Measurements from ENCODE around the gene HSPA9. TPM values are rescaled to one million over a fixed set of nuclear protein-coding genes. Genes with fewer than 3 reads are reported as not detected.
A peak's percentile ranks its signal among the peaks of the same experiment; 100 is the strongest.

Gene HSPA9
- total RNA-seq (2014; rRNA removed; shearing (Covaris generic)) = 368 and 385 TPM in 2 replicates

- Histone ChIP-seq H3K4me1 (peaks cover 3% of the 10 kb centered on the region; the same call in 1 of the 2 replicates), H3K9me3 (replicated peaks) (no peaks in the 10 kb centered on the region), H3K27me3 (no peaks in the 10 kb centered on the region), H3K4me3 (peak within 1 kb of the TSS; percentile 96), H3K36me3 (peaks cover 44% of the 10 kb centered on the region), H3K27ac (peak within 1 kb of the TSS; percentile 100)
- peak; percentile 99 to 100 for DNase-seq
Observed at GRCh38 chr5:138575194-138576015, at the start of gene HSPA9. Gene HSPA9, minus strand, starts transcription at chr5:138575401. Its CDS starts 83 bp downstream, at chr5:138575318.

- no peak for DNase-seq
- H3K9me3 ChIP-seq (replicated peaks) = no peaks in the 10 kb centered on the region
- H3K27ac ChIP-seq = no peak overlapping the region
- H3K36me3 ChIP-seq = no peaks in the 10 kb centered on the region
- H3K4me3 ChIP-seq = no peak overlapping the region
- no peaks in the 10 kb centered on the region for H3K4me1 ChIP-seq
- no peaks in the 10 kb centered on the region for H3K27me3 ChIP-seq
Observed at GRCh38 chr5:138623053-138623452, 47.9 kb upstream of the HSPA9 start.

- H3K27me3 ChIP-seq = no peaks in the 10 kb centered on the region
- H3K9me3 ChIP-seq (replicated peaks) = no peaks in the 10 kb centered on the region
- no peak overlapping the region for H3K27ac ChIP-seq
- H3K36me3 ChIP-seq = no peaks in the 10 kb centered on the region
- no peak overlapping the region for H3K4me3 ChIP-seq
- H3K4me1 ChIP-seq = no peaks in the 10 kb centered on the region
- no peak for DNase-seq
Observed at GRCh38 chr5:138622051-138622450, 46.9 kb upstream of the HSPA9 start.

GRCh38 chr5:138620663-138621224 is 45.5 kb upstream of the HSPA9 start:
- DNase-seq = no peak
- no peaks in the 10 kb centered on the region for H3K4me1 ChIP-seq
- no peak overlapping the region for H3K4me3 ChIP-seq
- no peaks in the 10 kb centered on the region for H3K27me3 ChIP-seq
- H3K27ac ChIP-seq = no peak overlapping the region
- H3K36me3 ChIP-seq = no peaks in the 10 kb centered on the region
- no peaks in the 10 kb centered on the region for H3K9me3 ChIP-seq (replicated peaks)

GRCh38 chr5:138616508-138616907 is 41.3 kb upstream of the HSPA9 start:
- H3K27me3 ChIP-seq = no peaks in the 10 kb centered on the region
- H3K4me1 ChIP-seq = no peaks in the 10 kb centered on the region
- no peaks in the 10 kb centered on the region for H3K36me3 ChIP-seq
- no peaks in the 10 kb centered on the region for H3K9me3 ChIP-seq (replicated peaks)
- no peak overlapping the region for H3K27ac ChIP-seq
- no peak overlapping the region for H3K4me3 ChIP-seq
- no peak for DNase-seq

- H3K4me1 ChIP-seq = no peaks in the 10 kb centered on the region; the same call in 1 of the 2 replicates
- no peaks in the 10 kb centered on the region for H3K9me3 ChIP-seq (replicated peaks)
- H3K27me3 ChIP-seq = no peaks in the 10 kb centered on the region
- no peak overlapping the region for H3K4me3 ChIP-seq
- H3K27ac ChIP-seq = no peak overlapping the region
- DNase-seq = no peak
- H3K36me3 ChIP-seq = no peaks in the 10 kb centered on the region
Observed at GRCh38 chr5:138615461-138615860, 40.3 kb upstream of the HSPA9 start.

GRCh38 chr5:138611678-138612218 is 36.5 kb upstream of the HSPA9 start:
- no peak for DNase-seq
- H3K27me3 ChIP-seq = no peaks in the 10 kb centered on the region
- H3K27ac ChIP-seq = no peak overlapping the region
- no peaks in the 10 kb centered on the region for H3K36me3 ChIP-seq
- no peaks in the 10 kb centered on the region for H3K9me3 ChIP-seq (replicated peaks)
- H3K4me1 ChIP-seq = no peaks in the 10 kb centered on the region; the same call in 1 of the 2 replicates
- H3K4me3 ChIP-seq = peak overlapping the region; percentile 51

- no peaks in the 10 kb centered on the region; the same call in 1 of the 2 replicates for H3K4me1 ChIP-seq
- DNase-seq = peak; percentile 22 to 46
- H3K36me3 ChIP-seq = no peaks in the 10 kb centered on the region
- H3K9me3 ChIP-seq (replicated peaks) = no peaks in the 10 kb centered on the region
- peak overlapping the region; percentile 51 for H3K4me3 ChIP-seq
- no peak overlapping the region for H3K27ac ChIP-seq
- H3K27me3 ChIP-seq = no peaks in the 10 kb centered on the region
Observed at GRCh38 chr5:138610918-138611677, 35.9 kb upstream of the HSPA9 start.

GRCh38 chr5:138610415-138610917 is 35.3 kb upstream of the HSPA9 start:
- no peak overlapping the region; the same call in 1 of the 2 replicates for H3K4me3 ChIP-seq
- no peaks in the 10 kb centered on the region for H3K36me3 ChIP-seq
- H3K27me3 ChIP-seq = no peaks in the 10 kb centered on the region
- H3K4me1 ChIP-seq = peaks cover 2% of the 10 kb centered on the region
- DNase-seq = no peak
- no peak overlapping the region for H3K27ac ChIP-seq
- H3K9me3 ChIP-seq (replicated peaks) = no peaks in the 10 kb centered on the region

GRCh38 chr5:138606378-138607064 is 31.3 kb upstream of the HSPA9 start:
- H3K27me3 ChIP-seq = no peaks in the 10 kb centered on the region
- H3K36me3 ChIP-seq = no peaks in the 10 kb centered on the region
- H3K4me1 ChIP-seq = peaks cover 31% of the 10 kb centered on the region
- no peak for DNase-seq
- H3K9me3 ChIP-seq (replicated peaks) = no peaks in the 10 kb centered on the region
- H3K4me3 ChIP-seq = no peak overlapping the region
- no peak overlapping the region for H3K27ac ChIP-seq

GRCh38 chr5:138605254-138605972 is 30.2 kb upstream of the HSPA9 start:
- Histone ChIP-seq H3K4me1 (peaks cover 31% of the 10 kb centered on the region), H3K27me3 (no peaks in the 10 kb centered on the region)

GRCh38 chr5:138604176-138604785 is 29.1 kb upstream of the HSPA9 start:
- H3K36me3 ChIP-seq = no peaks in the 10 kb centered on the region
- DNase-seq = no peak
- H3K27ac ChIP-seq = no peak overlapping the region
- H3K4me1 ChIP-seq = peaks cover 31% of the 10 kb centered on the region
- no peak overlapping the region for H3K4me3 ChIP-seq
- H3K27me3 ChIP-seq = no peaks in the 10 kb centered on the region
- H3K9me3 ChIP-seq (replicated peaks) = no peaks in the 10 kb centered on the region

More at GRCh38 chr5:138605254-138605972, 30.2 kb upstream of the HSPA9 start:
- peak; percentile 61 to 76 for DNase-seq
- Histone ChIP-seq H3K27ac (no peak overlapping the region), H3K36me3 (no peaks in the 10 kb centered on the region), H3K4me3 (no peak overlapping the region), H3K9me3 (replicated peaks) (no peaks in the 10 kb centered on the region)

- no peaks in the 10 kb centered on the region for H3K9me3 ChIP-seq (replicated peaks)
- H3K4me3 ChIP-seq = no peak overlapping the region
- no peak overlapping the region for H3K27ac ChIP-seq
- peaks cover 31% of the 10 kb centered on the region for H3K4me1 ChIP-seq
- no peaks in the 10 kb centered on the region for H3K27me3 ChIP-seq
- no peaks in the 10 kb centered on the region for H3K36me3 ChIP-seq
- DNase-seq = peak; percentile 35 to 74
Observed at GRCh38 chr5:138603249-138603920, 28.2 kb upstream of the HSPA9 start.
